ENCODE results near the gene SERTAD3. TPM values are rescaled to one million over a fixed set of nuclear protein-coding genes. Genes with fewer than 3 reads are reported as not detected.

Gene SERTAD3
- polyA plus RNA-seq, 2 of the 4 experiments (the other 2 are of a cell fraction) = 39.7 to 40.2 TPM

DNA sequence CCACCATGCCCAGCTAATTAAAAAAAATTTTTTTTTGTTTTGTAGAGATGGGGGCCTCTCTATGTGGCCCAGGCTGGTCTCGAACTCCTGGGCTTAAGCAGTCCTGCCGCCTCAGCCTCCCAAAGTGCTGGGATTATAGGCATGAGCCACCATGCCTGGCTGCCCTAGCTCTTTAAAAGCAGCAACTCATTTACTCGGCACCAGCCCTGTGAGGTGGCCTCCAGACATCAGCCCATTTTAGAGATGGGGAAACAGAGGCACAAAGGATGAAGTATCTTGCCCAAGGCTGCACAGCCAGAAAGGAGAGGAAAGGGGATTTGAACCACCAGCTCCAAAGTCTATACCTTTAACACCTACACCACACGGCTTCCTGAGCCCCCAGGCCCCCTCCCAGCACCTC, 31.3 kb downstream of the SERTAD3 start:
- TF ChIP-seq CHD4 (IDR thresholded peaks at IDR 0.05; ENCODE audit: borderline replicate concordance) (peak; percentile 48; the same call in 1 of the 2 replicates), ZSCAN20 (CRISPR knock-in tag; IDR thresholded peaks at IDR 0.05) (no peak), KDM1A (IDR thresholded peaks at IDR 0.05; ENCODE audit: low read depth) (peak; percentile 71), NFE2L2 (conservative IDR thresholded peaks at IDR 0.05; ENCODE audit: low read length) (no peak)

GRCh38 chr19:40411958-40412499, 32.1 kb downstream of the SERTAD3 start:
- TF ChIP-seq TFCP2L1 (CRISPR knock-in tag; IDR thresholded peaks at IDR 0.05) (no peak), JUN (IDR thresholded peaks at IDR 0.05) (peak in 1 of 2 experiments; percentile 9; a peak in 1 of 5 replicates)
- no peak for ATAC-seq
- DNase-seq (ENCODE audit: low read depth in 1 of 2, low spot score in 1 of 2) = no peak
- H3K4me3 ChIP-seq = no peak overlapping the region
- peak overlapping the region in 1 of 2 experiments; percentile 52; a peak in 3 of 6 replicates for H3K27ac ChIP-seq
- peak; percentile 28 for FAIRE-seq
- ChIA-PET POLR2A (interaction anchor here (1.9 to 6.2 kb wide), 3 partner anchors 9 to 14 kb away, joined by 10 to 47 read pairs (median 12); partner anchors contain the start of gene SERTAD1), CTCF (interaction anchor here (0.7 to 26.4 kb wide), 9 partner anchors 4 to 273 kb away, joined by 3 to 950 read pairs (median 11); partner anchors contain the start of genes BLVRB, PRX, SERTAD1 and SERTAD3)
- H3K9me3 ChIP-seq = no peaks in the 10 kb centered on the region
- peaks cover 17% of the 10 kb centered on the region for H3K4me1 ChIP-seq
- 63% methylated on average over 8 of the region's 8 CpGs for WGBS (ENCODE audit: missing lambda C conversion rate)
- H3K4me2 ChIP-seq = no peak overlapping the region

More for the DNA sequence above, 31.3 kb downstream of the SERTAD3 start:
- 59% methylated on average over 4 of the region's 4 CpGs for WGBS (ENCODE audit: missing lambda C conversion rate)
- FAIRE-seq (no peak), ATAC-seq (no peak), DNase-seq (ENCODE audit: low read depth in 1 of 2, low spot score in 1 of 2) (no peak)
- ChIA-PET CTCF (interaction anchor here (0.7 to 26.4 kb wide), 9 partner anchors 5 to 274 kb away, joined by 3 to 950 read pairs (median 14); partner anchors contain the start of genes BLVRB, PRX, SERTAD1 and SERTAD3), POLR2A (interaction anchor here (1.9 to 6.2 kb wide), 3 partner anchors 8 to 13 kb away, joined by 10 to 47 read pairs (median 12); partner anchors contain the start of gene SERTAD1)
- Histone ChIP-seq H3K4me1 (peaks cover 21% of the 10 kb centered on the region), H3K27ac (no peak overlapping the region), H3K9me3 (no peaks in the 10 kb centered on the region), H3K4me2 (no peak overlapping the region), H3K4me3 (no peak overlapping the region)

- Histone ChIP-seq H3K4me3 (no peak overlapping the region), H3K4me2 (no peak overlapping the region), H3K4me1 (peaks cover 12% of the 10 kb centered on the region; the same call in 1 of the 3 replicates), H3K9me3 (no peaks in the 10 kb centered on the region), H3K27ac (peak overlapping the region in 1 of 2 experiments; percentile 52; a peak in 3 of 6 replicates)
- TF ChIP-seq NPAS2 (CRISPR knock-in tag; IDR thresholded peaks at IDR 0.05; ENCODE audit: borderline replicate concordance) (no peak), RAD21 (conservative IDR thresholded peaks at IDR 0.05 in 1 of 2, IDR thresholded peaks at IDR 0.05 in 1 of 2) (no peak), PHF8 (IDR thresholded peaks at IDR 0.05; ENCODE audit: borderline replicate concordance, low read depth) (no peak), NFE2L2 (conservative IDR thresholded peaks at IDR 0.05; ENCODE audit: low read length) (no peak), ZFP36 (IDR thresholded peaks at IDR 0.05; ENCODE audit: borderline replicate concordance, partially characterized antibody) (no peak), TFCP2L1 (CRISPR knock-in tag; IDR thresholded peaks at IDR 0.05) (no peak), POLR2AphosphoS2 (conservative IDR thresholded peaks at IDR 0.05; ENCODE audit: low read length) (no peak), CBX2 (IDR thresholded peaks at IDR 0.05; ENCODE audit: borderline replicate concordance, low read depth) (no peak), ZNF302 (CRISPR knock-in tag; IDR thresholded peaks at IDR 0.05) (no peak), EHMT2 (IDR thresholded peaks at IDR 0.05; ENCODE audit: low read depth) (no peak), HMGXB4 (CRISPR knock-in tag; IDR thresholded peaks at IDR 0.05; ENCODE audit: borderline replicate concordance) (no peak), JUN (IDR thresholded peaks at IDR 0.05) (no peak), MAX (IDR thresholded peaks at IDR 0.05) (no peak), RCOR1 (IDR thresholded peaks at IDR 0.05; ENCODE audit: low read depth, low read length) (no peak), HOXA7 (CRISPR knock-in tag; IDR thresholded peaks at IDR 0.05) (no peak), POLR2A (IDR thresholded peaks at IDR 0.05; ENCODE audit: low read length) (no peak), EHF (CRISPR knock-in tag; IDR thresholded peaks at IDR 0.05) (no peak)
- TF ChIP-seq, protein P1, sequence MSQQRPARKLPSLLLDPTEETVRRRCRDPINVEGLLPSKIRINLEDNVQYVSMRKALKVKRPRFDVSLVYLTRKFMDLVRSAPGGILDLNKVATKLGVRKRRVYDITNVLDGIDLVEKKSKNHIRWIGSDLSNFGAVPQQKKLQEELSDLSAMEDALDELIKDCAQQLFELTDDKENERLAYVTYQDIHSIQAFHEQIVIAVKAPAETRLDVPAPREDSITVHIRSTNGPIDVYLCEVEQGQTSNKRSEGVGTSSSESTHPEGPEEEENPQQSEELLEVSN (IDR thresholded peaks at IDR 0.05; ENCODE audit: borderline replicate concordance, low read depth) = no peak
- POLR2A ChIA-PET = interaction anchor here (1.2 to 2.8 kb wide), 3 partner anchors 10 to 15 kb away, joined by 4 to 12 read pairs (median 7); partner anchors contain the start of gene SERTAD1
- CTCF ChIA-PET = interaction anchor here (0.7 to 26.4 kb wide), 10 partner anchors 7 to 272 kb away, joined by 3 to 950 read pairs (median 6); partner anchors contain the start of genes BLVRB, PRX, SERTAD1 and SERTAD3
- 64% methylated on average over 16 of the region's 16 CpGs for WGBS (ENCODE audit: missing lambda C conversion rate)
- FAIRE-seq = no peak
- no peak for DNase-seq (ENCODE audit: low read depth in 1 of 2, low spot score in 1 of 2)
- ATAC-seq = peak; percentile 19 to 31; a peak in 5 of 6 replicates
These were observed 32.9 kb downstream of the SERTAD3 start for GRCh38 chr19:40411125-40411842.

Data from A549 (cell line).